ENCODE data around the gene RBBP8.

GRCh38 chr18:22974001-22974400 lies 40.9 kb downstream of the RBBP8 start:
- TF ChIP-seq, protein P1, sequence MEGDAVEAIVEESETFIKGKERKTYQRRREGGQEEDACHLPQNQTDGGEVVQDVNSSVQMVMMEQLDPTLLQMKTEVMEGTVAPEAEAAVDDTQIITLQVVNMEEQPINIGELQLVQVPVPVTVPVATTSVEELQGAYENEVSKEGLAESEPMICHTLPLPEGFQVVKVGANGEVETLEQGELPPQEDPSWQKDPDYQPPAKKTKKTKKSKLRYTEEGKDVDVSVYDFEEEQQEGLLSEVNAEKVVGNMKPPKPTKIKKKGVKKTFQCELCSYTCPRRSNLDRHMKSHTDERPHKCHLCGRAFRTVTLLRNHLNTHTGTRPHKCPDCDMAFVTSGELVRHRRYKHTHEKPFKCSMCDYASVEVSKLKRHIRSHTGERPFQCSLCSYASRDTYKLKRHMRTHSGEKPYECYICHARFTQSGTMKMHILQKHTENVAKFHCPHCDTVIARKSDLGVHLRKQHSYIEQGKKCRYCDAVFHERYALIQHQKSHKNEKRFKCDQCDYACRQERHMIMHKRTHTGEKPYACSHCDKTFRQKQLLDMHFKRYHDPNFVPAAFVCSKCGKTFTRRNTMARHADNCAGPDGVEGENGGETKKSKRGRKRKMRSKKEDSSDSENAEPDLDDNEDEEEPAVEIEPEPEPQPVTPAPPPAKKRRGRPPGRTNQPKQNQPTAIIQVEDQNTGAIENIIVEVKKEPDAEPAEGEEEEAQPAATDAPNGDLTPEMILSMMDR (IDR thresholded peaks at IDR 0.05; ENCODE audit: insufficient read depth, low read length, poor library complexity, severe bottlenecking) = no peak
- no peak for TF ChIP-seq EZH2phosphoT487 (conservative IDR thresholded peaks at IDR 0.05; ENCODE audit: low read length)
